Measurements from ENCODE around the gene MAGI2.

GRCh38 chr7:78516450-78516849 lies 937.0 kb downstream of the MAGI2 start:
- no peak for TF ChIP-seq POLR2AphosphoS5 (IDR thresholded peaks at IDR 0.05; ENCODE audit: low read depth, low read length)
- no peak for TF ChIP-seq TAF1 (IDR thresholded peaks at IDR 0.05; ENCODE audit: low read depth, low read length)

Measured in GM12891 (cell line).